ENCODE data around the gene SPOCK3. TPM values are rescaled to one million over a fixed set of nuclear protein-coding genes. Genes with fewer than 3 reads are reported as not detected.

Gene SPOCK3
- total and polyA plus RNA-seq, 2 of the 13 experiments (the other 11 are each of a cell fraction or from before 2014, with no cell fraction given), result not detected

DNA sequence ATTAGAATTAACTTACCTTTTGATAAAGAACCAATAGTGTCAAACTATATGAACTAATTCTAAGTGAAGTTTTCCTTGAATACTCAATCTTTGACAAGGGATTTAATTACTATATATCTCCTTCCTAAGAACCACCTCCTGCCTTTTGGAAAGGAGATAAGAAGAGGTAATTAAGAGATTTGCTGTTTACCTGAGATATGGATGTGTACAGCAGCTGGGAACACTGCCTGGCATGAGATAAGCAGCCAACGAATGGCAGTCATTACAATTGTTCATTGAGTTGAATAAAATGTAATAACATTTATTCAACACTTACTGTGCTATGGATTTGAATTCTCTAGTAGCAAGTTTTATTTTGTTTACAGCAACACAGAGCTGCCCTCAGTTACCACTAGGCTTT, 407.1 kb downstream of the SPOCK3 start:
- H3K27me3 ChIP-seq (ENCODE audit: control insufficient read depth in 1 of 2, insufficient read depth in 2 of 2, low read length in 2 of 2), result no peaks in the 10 kb centered on the region
- no peak overlapping the region for H3K4me3 ChIP-seq (replicated peaks in 1 of 3; ENCODE audit: insufficient read depth in 1 of 3, low read depth in 2 of 3, low read length in 3 of 3)
- H3K9me3 ChIP-seq (ENCODE audit: low read length), result no peaks in the 10 kb centered on the region
- no peaks in the 10 kb centered on the region for H4K20me1 ChIP-seq (ENCODE audit: insufficient read depth, low read length)
- CTCF ChIA-PET (ENCODE audit: low intra/inter-chr PET ratio, low total read pairs), result no interaction called here
- H3K4me1 ChIP-seq (ENCODE audit: insufficient read depth, low read length), result no peaks in the 10 kb centered on the region
- DNase-seq (ENCODE audit: low spot score) (no peak), FAIRE-seq (no peak), ATAC-seq (no peak)
- H3K27ac ChIP-seq (ENCODE audit: extremely low read length, insufficient read depth, low read length), result no peak overlapping the region
- no peaks in the 10 kb centered on the region for H3K36me3 ChIP-seq (replicated peaks in 1 of 2; ENCODE audit: control insufficient read depth in 1 of 2, insufficient read depth in 2 of 2, low read length in 2 of 2)
- no peak overlapping the region for H3K9ac ChIP-seq (ENCODE audit: insufficient read depth, low read depth, low read length)
- BruUV-seq (replicated peaks), result no TSS peak
- no peaks in the 10 kb centered on the region for H3K79me2 ChIP-seq (ENCODE audit: insufficient read depth, low read length)
- H3K4me2 ChIP-seq (ENCODE audit: low read depth, low read length), result no peak overlapping the region
- H2AFZ ChIP-seq (ENCODE audit: low read length), result no peak overlapping the region
- POLR2A ChIA-PET, result no interaction called here
- WGBS (ENCODE audit: low lambda C conversion rate), result 0% methylated on average over 1 of the region's 1 CpG
- in situ Hi-C loops (cut with HindIII; ENCODE audit: extremely low pct_ligation_motif_present, low pct_unique_long_range_greater_than_20kb), result no loop called here
- intact Hi-C loops (cut with micrococcal nuclease; ENCODE audit: unreplicated experiment), result no loop called here
- TF ChIP-seq, protein P1, sequence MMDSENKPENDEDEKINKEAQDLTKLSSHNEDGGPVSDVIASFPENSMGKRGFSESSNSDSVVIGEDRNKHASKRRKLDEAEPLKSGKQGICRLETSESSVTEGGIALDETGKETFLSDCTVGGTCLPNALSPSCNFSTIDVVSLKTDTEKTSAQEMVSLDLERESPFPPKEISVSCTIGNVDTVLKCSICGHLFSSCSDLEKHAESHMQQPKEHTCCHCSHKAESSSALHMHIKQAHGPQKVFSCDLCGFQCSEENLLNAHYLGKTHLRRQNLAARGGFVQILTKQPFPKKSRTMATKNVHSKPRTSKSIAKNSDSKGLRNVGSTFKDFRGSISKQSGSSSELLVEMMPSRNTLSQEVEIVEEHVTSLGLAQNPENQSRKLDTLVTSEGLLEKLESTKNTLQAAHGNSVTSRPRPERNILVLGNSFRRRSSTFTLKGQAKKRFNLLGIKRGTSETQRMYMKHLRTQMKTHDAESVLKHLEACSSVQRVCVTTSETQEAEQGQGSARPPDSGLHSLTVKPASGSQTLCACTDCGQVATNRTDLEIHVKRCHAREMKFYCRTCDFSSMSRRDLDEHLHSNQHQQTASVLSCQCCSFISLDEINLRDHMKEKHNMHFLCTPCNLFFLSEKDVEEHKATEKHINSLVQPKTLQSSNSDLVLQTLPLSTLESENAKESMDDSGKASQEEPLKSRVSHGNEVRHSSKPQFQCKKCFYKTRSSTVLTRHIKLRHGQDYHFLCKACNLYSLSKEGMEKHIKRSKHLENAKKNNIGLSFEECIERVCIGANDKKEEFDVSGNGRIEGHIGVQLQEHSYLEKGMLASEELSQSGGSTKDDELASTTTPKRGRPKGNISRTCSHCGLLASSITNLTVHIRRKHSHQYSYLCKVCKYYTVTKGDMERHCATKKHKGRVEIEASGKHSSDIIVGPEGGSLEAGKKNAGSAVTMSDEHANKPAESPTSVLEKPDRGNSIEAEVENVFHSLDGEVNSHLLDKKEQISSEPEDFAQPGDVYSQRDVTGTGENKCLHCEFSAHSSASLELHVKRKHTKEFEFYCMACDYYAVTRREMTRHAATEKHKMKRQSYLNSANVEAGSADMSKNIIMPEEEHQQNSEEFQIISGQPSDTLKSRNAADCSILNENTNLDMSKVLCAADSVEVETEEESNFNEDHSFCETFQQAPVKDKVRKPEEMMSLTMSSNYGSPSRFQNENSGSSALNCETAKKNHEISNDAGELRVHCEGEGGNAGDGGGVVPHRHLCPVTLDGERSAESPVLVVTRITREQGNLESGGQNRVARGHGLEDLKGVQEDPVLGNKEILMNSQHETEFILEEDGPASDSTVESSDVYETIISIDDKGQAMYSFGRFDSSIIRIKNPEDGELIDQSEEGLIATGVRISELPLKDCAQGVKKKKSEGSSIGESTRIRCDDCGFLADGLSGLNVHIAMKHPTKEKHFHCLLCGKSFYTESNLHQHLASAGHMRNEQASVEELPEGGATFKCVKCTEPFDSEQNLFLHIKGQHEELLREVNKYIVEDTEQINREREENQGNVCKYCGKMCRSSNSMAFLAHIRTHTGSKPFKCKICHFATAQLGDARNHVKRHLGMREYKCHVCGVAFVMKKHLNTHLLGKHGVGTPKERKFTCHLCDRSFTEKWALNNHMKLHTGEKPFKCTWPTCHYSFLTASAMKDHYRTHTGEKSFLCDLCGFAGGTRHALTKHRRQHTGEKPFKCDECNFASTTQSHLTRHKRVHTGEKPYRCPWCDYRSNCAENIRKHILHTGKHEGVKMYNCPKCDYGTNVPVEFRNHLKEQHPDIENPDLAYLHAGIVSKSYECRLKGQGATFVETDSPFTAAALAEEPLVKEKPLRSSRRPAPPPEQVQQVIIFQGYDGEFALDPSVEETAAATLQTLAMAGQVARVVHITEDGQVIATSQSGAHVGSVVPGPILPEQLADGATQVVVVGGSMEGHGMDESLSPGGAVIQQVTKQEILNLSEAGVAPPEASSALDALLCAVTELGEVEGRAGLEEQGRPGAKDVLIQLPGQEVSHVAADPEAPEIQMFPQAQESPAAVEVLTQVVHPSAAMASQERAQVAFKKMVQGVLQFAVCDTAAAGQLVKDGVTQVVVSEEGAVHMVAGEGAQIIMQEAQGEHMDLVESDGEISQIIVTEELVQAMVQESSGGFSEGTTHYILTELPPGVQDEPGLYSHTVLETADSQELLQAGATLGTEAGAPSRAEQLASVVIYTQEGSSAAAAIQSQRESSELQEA (CRISPR knock-in tag; IDR thresholded peaks at IDR 0.05; ENCODE audit: not compliant biosample characterization), result no peak
- no peak for TF ChIP-seq HNF1B (CRISPR knock-in tag; IDR thresholded peaks at IDR 0.05)
- no peak for TF ChIP-seq KDM1A (CRISPR knock-in tag; IDR thresholded peaks at IDR 0.05)
- no peak for TF ChIP-seq ZNF605 (CRISPR knock-in tag; IDR thresholded peaks at IDR 0.05)
- no peak for TF ChIP-seq ZNF251 (CRISPR knock-in tag; IDR thresholded peaks at IDR 0.05)
- no peak for TF ChIP-seq JARID2 (CRISPR knock-in tag; IDR thresholded peaks at IDR 0.05; ENCODE audit: insufficient replicate concordance)
- TF ChIP-seq SNAPC5 (CRISPR knock-in tag; IDR thresholded peaks at IDR 0.05; ENCODE audit: borderline replicate concordance), result no peak
- TF ChIP-seq ZNF550 (CRISPR knock-in tag; IDR thresholded peaks at IDR 0.05; ENCODE audit: borderline replicate concordance), result no peak
- no peak for TF ChIP-seq ZNF614 (CRISPR knock-in tag; IDR thresholded peaks at IDR 0.05; ENCODE audit: borderline replicate concordance)
- TF ChIP-seq TEAD3 (CRISPR knock-in tag; optimal IDR thresholded peaks at IDR 0.05; ENCODE audit: borderline replicate concordance), result no peak
- TF ChIP-seq PAWR (CRISPR knock-in tag; IDR thresholded peaks at IDR 0.05; ENCODE audit: borderline replicate concordance), result no peak
- no peak for TF ChIP-seq ZMYM4 (CRISPR knock-in tag; IDR thresholded peaks at IDR 0.05)
- no peak for TF ChIP-seq TBX2 (CRISPR knock-in tag; IDR thresholded peaks at IDR 0.05; ENCODE audit: borderline replicate concordance)
- no peak for TF ChIP-seq HMGA1 (CRISPR knock-in tag; conservative IDR thresholded peaks at IDR 0.05)
- TF ChIP-seq ZNF878 (CRISPR knock-in tag; IDR thresholded peaks at IDR 0.05), result no peak
